ENCODE measurements around the gene RALB.

DNA sequence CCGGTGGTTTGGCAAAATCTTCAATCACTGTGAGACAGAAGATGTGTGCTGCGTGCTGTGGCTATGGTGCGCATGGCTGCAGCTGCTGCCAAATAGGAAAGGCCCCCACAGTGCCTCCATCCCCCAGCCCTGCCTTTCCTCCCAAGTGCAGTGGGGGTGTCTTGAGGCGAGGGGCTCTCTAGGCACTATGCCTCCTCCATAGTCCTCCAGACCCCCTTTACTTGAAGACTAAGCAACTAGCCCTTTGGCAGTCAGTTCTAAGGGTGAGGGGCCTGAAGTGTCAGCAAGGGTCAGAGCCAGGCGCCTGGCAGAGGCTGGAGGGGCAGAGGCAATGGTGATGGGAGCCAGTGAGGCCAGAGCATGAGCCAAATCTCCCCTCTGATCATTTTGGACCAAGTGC is 15.9 kb upstream of the RALB start:
- TF ChIP-seq CTCF (IDR thresholded peaks at IDR 0.05) (no peak), EZH2phosphoT487 (IDR thresholded peaks at IDR 0.05; ENCODE audit: borderline replicate concordance, low read depth) (no peak), POLR2AphosphoS5 (IDR thresholded peaks at IDR 0.05; ENCODE audit: low read depth, low read length) (no peak), FOXM1 (IDR thresholded peaks at IDR 0.05; ENCODE audit: low read depth) (no peak), SIN3A (IDR thresholded peaks at IDR 0.05; ENCODE audit: borderline replicate concordance, low read depth, low read length) (no peak)
- TF ChIP-seq, protein P1, sequence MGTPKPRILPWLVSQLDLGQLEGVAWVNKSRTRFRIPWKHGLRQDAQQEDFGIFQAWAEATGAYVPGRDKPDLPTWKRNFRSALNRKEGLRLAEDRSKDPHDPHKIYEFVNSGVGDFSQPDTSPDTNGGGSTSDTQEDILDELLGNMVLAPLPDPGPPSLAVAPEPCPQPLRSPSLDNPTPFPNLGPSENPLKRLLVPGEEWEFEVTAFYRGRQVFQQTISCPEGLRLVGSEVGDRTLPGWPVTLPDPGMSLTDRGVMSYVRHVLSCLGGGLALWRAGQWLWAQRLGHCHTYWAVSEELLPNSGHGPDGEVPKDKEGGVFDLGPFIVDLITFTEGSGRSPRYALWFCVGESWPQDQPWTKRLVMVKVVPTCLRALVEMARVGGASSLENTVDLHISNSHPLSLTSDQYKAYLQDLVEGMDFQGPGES (IDR thresholded peaks at IDR 0.05; ENCODE audit: low read depth, low read length): no peak

Measured in SK-N-SH (cell line).